Measurements from ENCODE around the gene TMEM154.

DNA sequence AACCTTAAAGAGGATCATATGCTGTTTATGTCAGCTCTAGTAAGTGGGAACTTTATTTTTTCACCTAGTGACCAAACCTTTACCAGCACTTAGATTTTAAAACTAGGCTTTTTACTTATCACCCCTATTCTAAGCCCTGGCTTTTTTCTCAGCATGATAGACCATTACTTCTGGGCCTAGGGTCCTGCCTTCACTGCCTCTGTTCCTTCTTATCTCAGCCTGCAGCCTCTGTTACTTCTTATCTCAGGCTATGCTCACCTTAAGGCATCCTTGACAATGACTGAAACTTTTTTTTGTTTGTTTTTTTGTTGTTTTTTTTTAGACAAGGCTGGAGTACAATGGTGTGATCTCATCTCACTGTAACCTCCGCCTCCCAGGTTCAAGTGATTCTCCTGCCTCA is 59.6 kb downstream of the TMEM154 start:
- TF ChIP-seq EZH2 (IDR thresholded peaks at IDR 0.05; ENCODE audit: borderline replicate concordance) = no peak
- TF ChIP-seq, protein P1, sequence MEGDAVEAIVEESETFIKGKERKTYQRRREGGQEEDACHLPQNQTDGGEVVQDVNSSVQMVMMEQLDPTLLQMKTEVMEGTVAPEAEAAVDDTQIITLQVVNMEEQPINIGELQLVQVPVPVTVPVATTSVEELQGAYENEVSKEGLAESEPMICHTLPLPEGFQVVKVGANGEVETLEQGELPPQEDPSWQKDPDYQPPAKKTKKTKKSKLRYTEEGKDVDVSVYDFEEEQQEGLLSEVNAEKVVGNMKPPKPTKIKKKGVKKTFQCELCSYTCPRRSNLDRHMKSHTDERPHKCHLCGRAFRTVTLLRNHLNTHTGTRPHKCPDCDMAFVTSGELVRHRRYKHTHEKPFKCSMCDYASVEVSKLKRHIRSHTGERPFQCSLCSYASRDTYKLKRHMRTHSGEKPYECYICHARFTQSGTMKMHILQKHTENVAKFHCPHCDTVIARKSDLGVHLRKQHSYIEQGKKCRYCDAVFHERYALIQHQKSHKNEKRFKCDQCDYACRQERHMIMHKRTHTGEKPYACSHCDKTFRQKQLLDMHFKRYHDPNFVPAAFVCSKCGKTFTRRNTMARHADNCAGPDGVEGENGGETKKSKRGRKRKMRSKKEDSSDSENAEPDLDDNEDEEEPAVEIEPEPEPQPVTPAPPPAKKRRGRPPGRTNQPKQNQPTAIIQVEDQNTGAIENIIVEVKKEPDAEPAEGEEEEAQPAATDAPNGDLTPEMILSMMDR (IDR thresholded peaks at IDR 0.05; ENCODE audit: poor library complexity) = no peak
- no peak for TF ChIP-seq EZH2phosphoT487 (IDR thresholded peaks at IDR 0.05; ENCODE audit: low read depth, severe bottlenecking, unreplicated experiment)

Data from hepatocyte (in vitro differentiated cells).